GM23338 (cell line): ENCODE data around the gene CCL7. TPM values are rescaled to one million over a fixed set of nuclear protein-coding genes. Genes with fewer than 3 reads are reported as not detected.

Source experiments
- ATAC-seq: fragments of 200-7000 bp; cut with Tn5 transposase; 3 replicates; pipeline ENCODE4 v1.9.1; 2020
- DNase-seq: peaks from one replicate; pipeline ENCODE4 v3.0.0-alpha.2; 2015; ENCODE audit warnings: low spot score
- H2AFZ ChIP-seq: fragments of 200-600 bp; sonication (generic); 2 replicates; pipeline ENCODE4 v1.8.0; 2016; ENCODE audit warnings: antibody characterized with exemption, mild to moderate bottlenecking, moderate library complexity
- H3F3A ChIP-seq: fragments of 200-600 bp; sonication (generic); replicated peaks from 2 replicates; pipeline ENCODE4 v1.8.0; 2017; ENCODE audit warnings: antibody characterized with exemption, mixed run types, low read depth
- H3K27ac ChIP-seq: fragments of 200-600 bp; sonication (generic); 2 replicates; pipeline ENCODE4 v1.6.1; 2016; ENCODE audit warnings: low read depth
- H3K27me3 ChIP-seq: fragments of 200-600 bp; sonication (generic); 2 replicates; pipeline ENCODE4 v1.8.0; 2016; ENCODE audit warnings: mild to moderate bottlenecking, mixed run types, moderate library complexity; ENCODE audit not compliant: insufficient read depth
- H3K36me3 ChIP-seq: fragments of 200-600 bp; sonication (generic); 2 replicates; pipeline ENCODE4 v1.8.0; 2016; ENCODE audit warnings: mild to moderate bottlenecking; ENCODE audit not compliant: insufficient read depth
- H3K4me1 ChIP-seq: fragments of 200-600 bp; sonication (generic); 2 replicates; pipeline ENCODE4 v1.8.0; 2016; ENCODE audit warnings: mild to moderate bottlenecking, moderate library complexity; ENCODE audit not compliant: insufficient read depth
- H3K4me2 ChIP-seq: fragments of 200-600 bp; sonication (generic); 2 replicates; pipeline ENCODE4 v1.7.1; 2017; ENCODE audit warnings: mixed run types
- H3K4me3 ChIP-seq: fragments of 200-600 bp; sonication (generic); 2 replicates; pipeline ENCODE4 v1.6.1; 2016; ENCODE audit warnings: mixed run types
- H3K79me2 ChIP-seq: fragments of 200-600 bp; sonication (generic); replicated peaks from 2 replicates; pipeline ENCODE4 v1.8.0; 2017; ENCODE audit warnings: mild to moderate bottlenecking; ENCODE audit not compliant: insufficient read depth
- H3K9me2 ChIP-seq: fragments of 200-600 bp; sonication (generic); 2 replicates; pipeline ENCODE4 v1.8.0; 2017; ENCODE audit not compliant: insufficient read depth
- H4K20me1 ChIP-seq: fragments of 200-600 bp; sonication (generic); replicated peaks from 2 replicates; pipeline ENCODE4 v1.8.0; 2017; ENCODE audit warnings: mild to moderate bottlenecking; ENCODE audit not compliant: insufficient read depth
- H3K27ac Mint-ChIP-seq: 2 replicates; pipeline ENCODE4 v1.8.0; 2020; ENCODE audit warnings: inconsistent platforms, mild to moderate bottlenecking, moderate library complexity, mixed read lengths
- H3K27me3 Mint-ChIP-seq: 3 replicates; pipeline ENCODE4 v1.8.0; 2022; ENCODE audit warnings: low read depth, mild to moderate bottlenecking, moderate library complexity, mixed read lengths, inconsistent platforms; ENCODE audit not compliant: insufficient read depth, poor library complexity
- H3K36me3 Mint-ChIP-seq: 3 replicates; pipeline ENCODE4 v1.8.0; 2021; ENCODE audit warnings: low read depth, mild to moderate bottlenecking, inconsistent platforms, moderate library complexity, mixed read lengths
- H3K4me1 Mint-ChIP-seq: 3 replicates; pipeline ENCODE4 v1.8.0; 2020; ENCODE audit warnings: mild to moderate bottlenecking, inconsistent platforms, mixed read lengths
- H3K4me3 Mint-ChIP-seq: 3 replicates; pipeline ENCODE4 v1.8.0; 2021; ENCODE audit warnings: moderate library complexity, mild to moderate bottlenecking, inconsistent platforms, mixed read lengths
- H3K9me3 Mint-ChIP-seq: 3 replicates; pipeline ENCODE4 v1.8.0; 2020; ENCODE audit warnings: moderate library complexity, mild to moderate bottlenecking, inconsistent platforms, mixed read lengths
- CREB1 ChIP-seq: fragments of 250-450 bp; sonication (Bioruptor Pico); IDR thresholded peaks from 2 replicates; pipeline ENCODE4 v1.5.0; 2020; ENCODE audit warnings: low read depth, mild to moderate bottlenecking, moderate library complexity
- ETS1 ChIP-seq: IDR thresholded peaks from 2 replicates; pipeline ENCODE4 v1.6.1; 2016; ENCODE audit warnings: antibody characterized with exemption
- EZH2 ChIP-seq: fragments of 200-600 bp; sonication (generic); IDR thresholded peaks from one replicate; pipeline ENCODE4 v1.8.0; 2017; ENCODE audit warnings: antibody characterized with exemption, mild to moderate bottlenecking, low read depth; ENCODE audit not compliant: unreplicated experiment
- EZH2phosphoT487 ChIP-seq: fragments of 200-600 bp; sonication (generic); IDR thresholded peaks from one replicate; pipeline ENCODE4 v1.8.1; 2018; ENCODE audit warnings: antibody characterized with exemption; ENCODE audit not compliant: unreplicated experiment
- JUNB ChIP-seq: IDR thresholded peaks from one replicate; pipeline ENCODE4 v1.6.1; 2016; ENCODE audit warnings: antibody characterized with exemption; ENCODE audit not compliant: unreplicated experiment
- NANOG ChIP-seq: IDR thresholded peaks from 2 replicates; pipeline ENCODE4 v1.6.1; 2016; ENCODE audit warnings: antibody characterized with exemption, borderline replicate concordance
- POLR2AphosphoS5 ChIP-seq: IDR thresholded peaks from 2 replicates; pipeline ENCODE4 v1.6.1; 2016; ENCODE audit warnings: antibody characterized with exemption, low read depth
- STAT1 ChIP-seq: IDR thresholded peaks from one replicate; pipeline ENCODE4 v1.6.1; 2016; ENCODE audit warnings: antibody characterized with exemption; ENCODE audit not compliant: unreplicated experiment
- ZNF114 ChIP-seq: fragments of 250-450 bp; sonication (Bioruptor Pico); IDR thresholded peaks from 2 replicates; pipeline ENCODE4 v1.5.0; 2020; ENCODE audit warnings: mild to moderate bottlenecking, moderate library complexity
- ZNF331 ChIP-seq: fragments of 250-450 bp; sonication (Bioruptor Pico); IDR thresholded peaks from 2 replicates; pipeline ENCODE4 v1.5.0; 2020; ENCODE audit warnings: low read depth, mild to moderate bottlenecking, moderate library complexity
- ZNF462 ChIP-seq: fragments of 250-450 bp; sonication (Bioruptor Pico); IDR thresholded peaks from 2 replicates; pipeline ENCODE4 v1.5.0; 2020; ENCODE audit warnings: mild to moderate bottlenecking, moderate library complexity
- polyA plus RNA-seq: library from polyadenylated mRNA; unstranded; fragments of >200 nt; fragmentation: Nextera tagmentation; extraction: Ambion mirVana; gene quantifications from 2 replicates; pipeline ENCODE4 v1.2.1, GENCODE V29; 2016
- total RNA-seq: library from RNA; depleted of rRNA; stranded (reverse); fragments of >200 nt; shearing (Covaris generic); gene quantifications from 2 replicates; pipeline ENCODE4 v1.2.3, GENCODE V29; 2014
- TF ChIP-seq, protein P1 (sequence below): IDR thresholded peaks from one replicate; pipeline ENCODE4 v1.6.1; 2018; ENCODE audit warnings: antibody characterized with exemption; ENCODE audit not compliant: unreplicated experiment
- TF ChIP-seq, protein P2 (sequence below), 2 experiments: fragments of 200-600 bp in 1 of 2; sonication (generic) in 1 of 2; conservative IDR thresholded peaks; 2 replicates each; pipeline versions ENCODE4 v1.5.1 to v1.6.1; 2016 to 2017; ENCODE audit warnings: antibody characterized with exemption in 2 of 2, low read depth in 2 of 2, mild to moderate bottlenecking in 2 of 2, moderate library complexity in 1 of 2

CCL7 gene
- total and polyA plus RNA-seq, 2 experiments from 2014 or later = not detected

GRCh38 chr17:34305061-34305460, 35.0 kb downstream of the CCL7 start:
- no peak overlapping the region for H3K27ac Mint-ChIP-seq
- no peaks in the 10 kb centered on the region for H3K4me1 Mint-ChIP-seq
- H2AFZ ChIP-seq = no peak overlapping the region
- no peaks in the 10 kb centered on the region for H3K4me1 ChIP-seq
- H3K36me3 Mint-ChIP-seq = no peaks in the 10 kb centered on the region
- H3K9me3 Mint-ChIP-seq = no peaks in the 10 kb centered on the region
- H3K4me2 ChIP-seq = no peak overlapping the region
- no peak overlapping the region for H3K4me3 Mint-ChIP-seq
- no peaks in the 10 kb centered on the region for H3K36me3 ChIP-seq
- no peaks in the 10 kb centered on the region for H4K20me1 ChIP-seq
- H3K79me2 ChIP-seq = no peaks in the 10 kb centered on the region
- TF ChIP-seq, protein P1, sequence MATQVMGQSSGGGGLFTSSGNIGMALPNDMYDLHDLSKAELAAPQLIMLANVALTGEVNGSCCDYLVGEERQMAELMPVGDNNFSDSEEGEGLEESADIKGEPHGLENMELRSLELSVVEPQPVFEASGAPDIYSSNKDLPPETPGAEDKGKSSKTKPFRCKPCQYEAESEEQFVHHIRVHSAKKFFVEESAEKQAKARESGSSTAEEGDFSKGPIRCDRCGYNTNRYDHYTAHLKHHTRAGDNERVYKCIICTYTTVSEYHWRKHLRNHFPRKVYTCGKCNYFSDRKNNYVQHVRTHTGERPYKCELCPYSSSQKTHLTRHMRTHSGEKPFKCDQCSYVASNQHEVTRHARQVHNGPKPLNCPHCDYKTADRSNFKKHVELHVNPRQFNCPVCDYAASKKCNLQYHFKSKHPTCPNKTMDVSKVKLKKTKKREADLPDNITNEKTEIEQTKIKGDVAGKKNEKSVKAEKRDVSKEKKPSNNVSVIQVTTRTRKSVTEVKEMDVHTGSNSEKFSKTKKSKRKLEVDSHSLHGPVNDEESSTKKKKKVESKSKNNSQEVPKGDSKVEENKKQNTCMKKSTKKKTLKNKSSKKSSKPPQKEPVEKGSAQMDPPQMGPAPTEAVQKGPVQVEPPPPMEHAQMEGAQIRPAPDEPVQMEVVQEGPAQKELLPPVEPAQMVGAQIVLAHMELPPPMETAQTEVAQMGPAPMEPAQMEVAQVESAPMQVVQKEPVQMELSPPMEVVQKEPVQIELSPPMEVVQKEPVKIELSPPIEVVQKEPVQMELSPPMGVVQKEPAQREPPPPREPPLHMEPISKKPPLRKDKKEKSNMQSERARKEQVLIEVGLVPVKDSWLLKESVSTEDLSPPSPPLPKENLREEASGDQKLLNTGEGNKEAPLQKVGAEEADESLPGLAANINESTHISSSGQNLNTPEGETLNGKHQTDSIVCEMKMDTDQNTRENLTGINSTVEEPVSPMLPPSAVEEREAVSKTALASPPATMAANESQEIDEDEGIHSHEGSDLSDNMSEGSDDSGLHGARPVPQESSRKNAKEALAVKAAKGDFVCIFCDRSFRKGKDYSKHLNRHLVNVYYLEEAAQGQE = no peak
- TF ChIP-seq JUNB (no peak), STAT1 (no peak), ZNF462 (CRISPR knock-in tag) (no peak), ETS1 (no peak), EZH2phosphoT487 (no peak), POLR2AphosphoS5 (no peak), EZH2 (no peak), NANOG (no peak), ZNF114 (CRISPR knock-in tag) (no peak), ZNF331 (no peak), CREB1 (no peak)
- TF ChIP-seq, protein P2, sequence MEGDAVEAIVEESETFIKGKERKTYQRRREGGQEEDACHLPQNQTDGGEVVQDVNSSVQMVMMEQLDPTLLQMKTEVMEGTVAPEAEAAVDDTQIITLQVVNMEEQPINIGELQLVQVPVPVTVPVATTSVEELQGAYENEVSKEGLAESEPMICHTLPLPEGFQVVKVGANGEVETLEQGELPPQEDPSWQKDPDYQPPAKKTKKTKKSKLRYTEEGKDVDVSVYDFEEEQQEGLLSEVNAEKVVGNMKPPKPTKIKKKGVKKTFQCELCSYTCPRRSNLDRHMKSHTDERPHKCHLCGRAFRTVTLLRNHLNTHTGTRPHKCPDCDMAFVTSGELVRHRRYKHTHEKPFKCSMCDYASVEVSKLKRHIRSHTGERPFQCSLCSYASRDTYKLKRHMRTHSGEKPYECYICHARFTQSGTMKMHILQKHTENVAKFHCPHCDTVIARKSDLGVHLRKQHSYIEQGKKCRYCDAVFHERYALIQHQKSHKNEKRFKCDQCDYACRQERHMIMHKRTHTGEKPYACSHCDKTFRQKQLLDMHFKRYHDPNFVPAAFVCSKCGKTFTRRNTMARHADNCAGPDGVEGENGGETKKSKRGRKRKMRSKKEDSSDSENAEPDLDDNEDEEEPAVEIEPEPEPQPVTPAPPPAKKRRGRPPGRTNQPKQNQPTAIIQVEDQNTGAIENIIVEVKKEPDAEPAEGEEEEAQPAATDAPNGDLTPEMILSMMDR (conservative IDR thresholded peaks at IDR 0.05; ENCODE audit: low read depth in 2 of 2) = no peak
- ATAC-seq = no peak
- H3F3A ChIP-seq = no peaks in the 10 kb centered on the region
- H3K27ac ChIP-seq = no peak overlapping the region
- no peaks in the 10 kb centered on the region for H3K27me3 ChIP-seq
- H3K9me2 ChIP-seq = no peaks in the 10 kb centered on the region
- no peaks in the 10 kb centered on the region for H3K27me3 Mint-ChIP-seq
- DNase-seq = no peak
- no peak overlapping the region for H3K4me3 ChIP-seq
